Mammary epithelial cell (primary cell): ENCODE measurements around the gene SPAG16.

Experiments
- EZH2 ChIP-seq: IDR thresholded peaks from 2 replicates; pipeline ENCODE4 v1.6.1; 2012; ENCODE audit warnings: low read length, inconsistent platforms, borderline replicate concordance
- TF ChIP-seq, protein P1 (sequence below), 2 donors: IDR thresholded peaks in 1 of 2; conservative IDR thresholded peaks in 1 of 2; 2 replicates each; pipeline ENCODE4 v1.5.1; 2011 to 2012; ENCODE audit warnings: inconsistent platforms in 2 of 2, low read length in 2 of 2, mild to moderate bottlenecking in 2 of 2, control low read depth in 1 of 2, low read depth in 1 of 2; ENCODE audit not compliant: insufficient read depth in 1 of 2; ENCODE audit errors: extremely low read depth in 1 of 2

DNA sequence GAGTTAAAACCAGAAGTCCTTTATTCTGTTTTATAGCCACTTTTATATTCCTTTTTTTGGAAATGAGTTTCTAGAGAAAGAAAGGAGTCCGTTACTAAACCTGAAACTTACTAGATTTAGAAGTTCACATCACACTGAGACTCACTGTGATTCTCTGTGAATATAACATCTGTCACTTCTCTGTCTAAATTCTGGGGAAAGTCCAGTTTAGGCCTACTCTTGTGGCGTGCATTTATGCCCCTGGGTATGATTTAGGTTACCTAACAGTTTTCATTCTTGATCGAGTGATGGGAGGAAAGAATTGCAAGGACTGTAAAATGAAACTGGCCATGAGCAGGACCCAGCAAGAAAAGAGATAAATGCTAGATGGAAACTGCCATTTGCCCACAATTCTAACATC, 449.6 kb downstream of the SPAG16 start:
- TF ChIP-seq EZH2 = no peak
- TF ChIP-seq, protein P1, sequence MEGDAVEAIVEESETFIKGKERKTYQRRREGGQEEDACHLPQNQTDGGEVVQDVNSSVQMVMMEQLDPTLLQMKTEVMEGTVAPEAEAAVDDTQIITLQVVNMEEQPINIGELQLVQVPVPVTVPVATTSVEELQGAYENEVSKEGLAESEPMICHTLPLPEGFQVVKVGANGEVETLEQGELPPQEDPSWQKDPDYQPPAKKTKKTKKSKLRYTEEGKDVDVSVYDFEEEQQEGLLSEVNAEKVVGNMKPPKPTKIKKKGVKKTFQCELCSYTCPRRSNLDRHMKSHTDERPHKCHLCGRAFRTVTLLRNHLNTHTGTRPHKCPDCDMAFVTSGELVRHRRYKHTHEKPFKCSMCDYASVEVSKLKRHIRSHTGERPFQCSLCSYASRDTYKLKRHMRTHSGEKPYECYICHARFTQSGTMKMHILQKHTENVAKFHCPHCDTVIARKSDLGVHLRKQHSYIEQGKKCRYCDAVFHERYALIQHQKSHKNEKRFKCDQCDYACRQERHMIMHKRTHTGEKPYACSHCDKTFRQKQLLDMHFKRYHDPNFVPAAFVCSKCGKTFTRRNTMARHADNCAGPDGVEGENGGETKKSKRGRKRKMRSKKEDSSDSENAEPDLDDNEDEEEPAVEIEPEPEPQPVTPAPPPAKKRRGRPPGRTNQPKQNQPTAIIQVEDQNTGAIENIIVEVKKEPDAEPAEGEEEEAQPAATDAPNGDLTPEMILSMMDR (conservative IDR thresholded peaks at IDR 0.05 in 1 of 2, IDR thresholded peaks at IDR 0.05 in 1 of 2; ENCODE audit: extremely low read depth in 1 of 2, insufficient read depth in 1 of 2, low read depth in 1 of 2, low read length in 2 of 2) = no peak
